Parathyroid adenoma (tissue), 2 donors: ENCODE measurements around the gene HAPLN1.

Experiments
- H2AFZ ChIP-seq: fragments of 300-600 bp; sonication (generic); one replicate; pipeline ENCODE4 v1.7.0; 2017; ENCODE audit warnings: antibody characterized with exemption, mild to moderate bottlenecking
- H3K27ac ChIP-seq: fragments of 300-600 bp; sonication (generic); one replicate; pipeline ENCODE4 v1.7.0; 2017
- H3K27me3 ChIP-seq: fragments of 300-600 bp; sonication (generic); one replicate; pipeline ENCODE4 v1.7.0; 2017; ENCODE audit warnings: low read length; ENCODE audit not compliant: control insufficient read depth, insufficient read depth
- H3K36me3 ChIP-seq: fragments of 300-600 bp; sonication (generic); one replicate; pipeline ENCODE4 v1.7.0; 2017; ENCODE audit warnings: low read length; ENCODE audit not compliant: control insufficient read depth, insufficient read depth
- H3K4me1 ChIP-seq: fragments of 300-600 bp; sonication (generic); one replicate; pipeline ENCODE4 v1.7.0; 2017; ENCODE audit warnings: control low read depth
- H3K4me2 ChIP-seq: fragments of 300-600 bp; sonication (generic); one replicate; pipeline ENCODE4 v1.7.0; 2017; ENCODE audit warnings: low read length
- H3K4me3 ChIP-seq: fragments of 300-600 bp; sonication (generic); one replicate; pipeline ENCODE4 v1.7.0; 2017; ENCODE audit warnings: low read depth, low read length
- H3K79me2 ChIP-seq: fragments of 300-600 bp; sonication (generic); one replicate; pipeline ENCODE4 v1.7.0; 2017; ENCODE audit warnings: control low read depth
- H3K9ac ChIP-seq: fragments of 300-600 bp; sonication (generic); one replicate; pipeline ENCODE4 v1.7.0; 2017; ENCODE audit warnings: mild to moderate bottlenecking
- H3K9me3 ChIP-seq: fragments of 300-600 bp; sonication (generic); one replicate; pipeline ENCODE4 v1.7.0; 2017; ENCODE audit warnings: low read length; ENCODE audit not compliant: control insufficient read depth
- TF ChIP-seq, protein P1 (sequence below): fragments of 300-600 bp; sonication (generic); IDR thresholded peaks from one replicate; pipeline ENCODE4 v1.7.0; 2017; ENCODE audit warnings: antibody characterized with exemption, mild to moderate bottlenecking
- donor health status: primary hyperparathyroidism.

The HAPLN1 gene

DNA sequence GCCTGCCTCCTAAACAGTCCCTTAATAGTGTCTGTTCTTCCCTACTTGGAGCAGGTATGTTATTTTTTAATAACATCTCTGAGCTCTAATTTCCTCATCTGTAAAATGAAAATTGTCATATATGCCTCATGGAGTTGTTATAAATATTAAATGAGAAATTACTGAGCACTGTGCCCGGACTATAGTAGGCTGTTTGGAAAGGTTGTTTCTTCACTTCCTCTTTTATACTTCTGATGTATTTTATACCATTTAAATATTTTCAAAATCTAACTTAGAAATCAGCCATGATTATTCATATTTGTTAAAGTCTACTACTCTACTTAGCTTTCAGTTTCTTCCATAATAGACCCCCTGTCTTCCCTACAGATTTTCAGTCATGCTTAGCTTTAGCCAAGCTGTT lies 30.5 kb upstream of the HAPLN1 start:
- no peaks in the 10 kb centered on the region for H3K4me1 ChIP-seq
- TF ChIP-seq, protein P1, sequence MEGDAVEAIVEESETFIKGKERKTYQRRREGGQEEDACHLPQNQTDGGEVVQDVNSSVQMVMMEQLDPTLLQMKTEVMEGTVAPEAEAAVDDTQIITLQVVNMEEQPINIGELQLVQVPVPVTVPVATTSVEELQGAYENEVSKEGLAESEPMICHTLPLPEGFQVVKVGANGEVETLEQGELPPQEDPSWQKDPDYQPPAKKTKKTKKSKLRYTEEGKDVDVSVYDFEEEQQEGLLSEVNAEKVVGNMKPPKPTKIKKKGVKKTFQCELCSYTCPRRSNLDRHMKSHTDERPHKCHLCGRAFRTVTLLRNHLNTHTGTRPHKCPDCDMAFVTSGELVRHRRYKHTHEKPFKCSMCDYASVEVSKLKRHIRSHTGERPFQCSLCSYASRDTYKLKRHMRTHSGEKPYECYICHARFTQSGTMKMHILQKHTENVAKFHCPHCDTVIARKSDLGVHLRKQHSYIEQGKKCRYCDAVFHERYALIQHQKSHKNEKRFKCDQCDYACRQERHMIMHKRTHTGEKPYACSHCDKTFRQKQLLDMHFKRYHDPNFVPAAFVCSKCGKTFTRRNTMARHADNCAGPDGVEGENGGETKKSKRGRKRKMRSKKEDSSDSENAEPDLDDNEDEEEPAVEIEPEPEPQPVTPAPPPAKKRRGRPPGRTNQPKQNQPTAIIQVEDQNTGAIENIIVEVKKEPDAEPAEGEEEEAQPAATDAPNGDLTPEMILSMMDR = no peak

DNA sequence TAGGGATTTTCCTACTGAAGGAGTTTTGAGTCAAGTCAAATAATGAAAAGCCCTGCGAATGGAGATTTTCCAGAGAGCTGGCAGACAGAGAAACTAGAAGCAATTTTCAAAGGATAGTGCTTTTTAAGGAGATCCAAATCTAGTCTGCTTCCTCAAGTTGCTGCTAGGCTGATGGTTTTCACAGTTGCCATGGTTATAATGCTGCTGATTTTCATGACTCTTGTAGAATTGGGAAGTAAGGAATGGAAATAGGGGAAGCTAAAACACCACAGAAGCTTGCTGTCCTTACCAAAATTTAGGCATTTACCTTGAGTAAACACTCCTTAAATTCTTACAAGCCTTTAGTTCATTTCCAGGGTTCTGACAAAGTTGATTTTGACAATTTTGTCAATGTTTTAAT lies 30.1 kb upstream of the HAPLN1 start:
- TF ChIP-seq, protein P1 = no peak
- H3K27me3 ChIP-seq = no peaks in the 10 kb centered on the region
- H3K9me3 ChIP-seq = no peaks in the 10 kb centered on the region
- H3K4me2 ChIP-seq = no peak overlapping the region
- no peaks in the 10 kb centered on the region for H3K36me3 ChIP-seq
- H3K27ac ChIP-seq = no peak overlapping the region
- no peaks in the 10 kb centered on the region for H3K79me2 ChIP-seq
- H3K9ac ChIP-seq = no peak overlapping the region
- no peak overlapping the region for H3K4me3 ChIP-seq
- no peaks in the 10 kb centered on the region for H3K4me1 ChIP-seq
- no peak overlapping the region for H2AFZ ChIP-seq

More for the DNA sequence above, 30.5 kb upstream of the HAPLN1 start:
- Histone ChIP-seq H3K9me3 (no peaks in the 10 kb centered on the region), H2AFZ (no peak overlapping the region), H3K9ac (no peak overlapping the region), H3K27me3 (no peaks in the 10 kb centered on the region), H3K4me3 (no peak overlapping the region), H3K27ac (no peak overlapping the region), H3K4me2 (no peak overlapping the region), H3K36me3 (no peaks in the 10 kb centered on the region), H3K79me2 (no peaks in the 10 kb centered on the region)

DNA sequence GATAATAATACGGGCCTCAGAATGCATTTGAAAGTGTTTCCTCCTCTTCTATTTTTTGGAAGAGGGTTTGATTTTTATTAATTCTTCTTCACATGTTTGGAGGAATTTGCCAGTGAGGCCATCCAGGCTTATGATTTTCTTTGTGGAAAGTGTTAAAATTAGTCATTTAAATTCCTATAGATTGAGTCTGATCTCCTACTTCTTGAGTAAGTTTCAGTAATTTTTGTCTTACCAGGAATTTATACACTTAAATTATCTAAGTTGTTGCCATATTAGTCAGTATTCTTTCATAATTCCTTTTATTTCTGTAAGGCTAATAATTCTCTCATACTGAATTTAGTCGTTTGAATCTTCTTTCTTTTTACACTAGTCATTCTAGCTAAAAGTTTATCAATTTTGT lies 25.2 kb upstream of the HAPLN1 start:
- TF ChIP-seq, protein P1 = no peak
- Histone ChIP-seq H3K27me3 (no peaks in the 10 kb centered on the region), H2AFZ (no peak overlapping the region), H3K9me3 (no peaks in the 10 kb centered on the region), H3K4me2 (no peak overlapping the region), H3K9ac (no peak overlapping the region), H3K27ac (no peak overlapping the region), H3K4me1 (no peaks in the 10 kb centered on the region), H3K4me3 (no peak overlapping the region), H3K36me3 (no peaks in the 10 kb centered on the region), H3K79me2 (no peaks in the 10 kb centered on the region)

DNA sequence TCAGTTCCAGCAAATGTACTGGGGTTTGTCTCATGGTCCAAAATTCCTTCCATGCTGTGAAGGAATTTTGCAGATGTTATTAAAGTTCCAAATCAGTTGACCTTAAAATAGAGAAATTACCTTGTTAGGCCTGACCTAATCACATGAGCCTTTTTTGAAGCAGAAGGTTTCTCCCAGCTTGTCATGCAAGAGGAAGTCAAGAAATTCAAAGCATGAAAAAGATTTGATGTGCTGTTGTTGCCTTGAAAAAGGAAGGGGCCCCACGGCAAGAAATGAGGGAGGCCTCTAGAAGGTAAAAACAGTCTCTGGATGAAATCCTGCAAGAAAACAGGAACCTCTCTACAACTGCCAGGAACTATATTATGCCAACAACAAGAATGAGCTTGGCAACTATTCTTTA lies 24.2 kb upstream of the HAPLN1 start:
- Histone ChIP-seq H3K9me3 (no peaks in the 10 kb centered on the region), H3K4me2 (no peak overlapping the region), H3K36me3 (no peaks in the 10 kb centered on the region), H3K27ac (no peak overlapping the region), H3K79me2 (no peaks in the 10 kb centered on the region), H3K9ac (no peak overlapping the region), H2AFZ (no peak overlapping the region), H3K27me3 (no peaks in the 10 kb centered on the region), H3K4me3 (no peak overlapping the region), H3K4me1 (no peaks in the 10 kb centered on the region)
- TF ChIP-seq, protein P1 = no peak

DNA sequence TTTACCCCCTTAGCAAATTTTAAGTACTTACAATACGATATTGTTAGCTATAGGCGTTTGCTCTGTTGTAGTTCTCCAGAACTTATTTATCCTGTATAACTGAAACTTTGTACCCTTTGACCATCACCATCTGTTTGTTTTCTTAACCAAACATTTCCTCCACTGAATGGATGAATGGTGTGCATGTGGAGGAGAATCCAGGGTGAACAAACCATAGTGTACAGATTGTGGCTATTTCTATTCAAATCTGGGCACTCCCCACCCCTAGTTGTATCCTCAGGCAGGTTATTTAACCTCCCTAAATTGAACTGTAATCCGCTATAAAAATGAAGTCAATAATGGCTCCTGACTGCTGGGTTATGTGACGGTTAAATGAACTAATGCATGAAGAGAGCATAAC lies 21.4 kb upstream of the HAPLN1 start:
- no peak overlapping the region for H3K27ac ChIP-seq
- H3K4me3 ChIP-seq = no peak overlapping the region
- H3K36me3 ChIP-seq = no peaks in the 10 kb centered on the region
- TF ChIP-seq, protein P1 = no peak
- H3K4me1 ChIP-seq = no peaks in the 10 kb centered on the region
- H3K9me3 ChIP-seq = no peaks in the 10 kb centered on the region
- no peak overlapping the region for H3K4me2 ChIP-seq
- no peaks in the 10 kb centered on the region for H3K27me3 ChIP-seq
- no peak overlapping the region for H2AFZ ChIP-seq
- no peak overlapping the region for H3K9ac ChIP-seq
- no peaks in the 10 kb centered on the region for H3K79me2 ChIP-seq
